Osteocyte (in vitro differentiated cells): Measurements from ENCODE around the gene ATP2C2. TPM values are rescaled to one million over a fixed set of nuclear protein-coding genes. Genes with fewer than 3 reads are reported as not detected.
A peak's percentile ranks its signal among the peaks of the same experiment; 100 is the strongest.

ENCODE experiments used
- DNase-seq: peaks from one replicate; pipeline ENCODE4 v3.0.0; 2021; ENCODE audit warnings: mixed read lengths; ENCODE audit not compliant: unreplicated experiment; ENCODE audit errors: extremely low spot score
- H3K27ac Mint-ChIP-seq: one replicate; pipeline ENCODE4 v1.8.0; 2021; ENCODE audit warnings: mild to moderate bottlenecking, mixed read lengths; ENCODE audit not compliant: unreplicated experiment
- H3K27me3 Mint-ChIP-seq: one replicate; pipeline ENCODE4 v1.8.0; 2021; ENCODE audit warnings: mixed read lengths; ENCODE audit not compliant: unreplicated experiment
- H3K36me3 Mint-ChIP-seq: one replicate; pipeline ENCODE4 v1.8.0; 2021; ENCODE audit warnings: mixed read lengths; ENCODE audit not compliant: unreplicated experiment
- H3K4me1 Mint-ChIP-seq: one replicate; pipeline ENCODE4 v1.8.0; 2021; ENCODE audit warnings: mixed read lengths; ENCODE audit not compliant: unreplicated experiment
- H3K4me3 Mint-ChIP-seq: one replicate; pipeline ENCODE4 v1.8.0; 2021; ENCODE audit warnings: mild to moderate bottlenecking, moderate library complexity, mixed read lengths; ENCODE audit not compliant: unreplicated experiment
- H3K9me3 Mint-ChIP-seq: one replicate; pipeline ENCODE4 v1.8.0; 2021; ENCODE audit warnings: mixed read lengths; ENCODE audit not compliant: unreplicated experiment
- CTCF ChIP-seq: fragments of 200-600 bp; sonication (generic); IDR thresholded peaks from 2 replicates; pipeline ENCODE4 v1.5.0; 2021; ENCODE audit warnings: antibody characterized with exemption, mild to moderate bottlenecking, moderate library complexity
- total RNA-seq: library from RNA; stranded (reverse); gene quantifications from 2 replicates; pipeline ENCODE4 v1.2.1, GENCODE V29; 2021

ATP2C2 gene
- total RNA-seq, 1 donor from 2014 or later, result not detected

- TF ChIP-seq CTCF, result no peak
- Mint-ChIP-seq H3K9me3 (no peaks in the 10 kb centered on the region), H3K4me1 (peaks cover 11% of the 10 kb centered on the region), H3K27me3 (no peaks in the 10 kb centered on the region), H3K4me3 (no peak overlapping the region), H3K27ac (no peak overlapping the region), H3K36me3 (peaks cover 25% of the 10 kb centered on the region)
- DNase-seq, result peak; percentile 62
Observed at GRCh38 chr16:84486551-84487235, 118.4 kb downstream of the ATP2C2 start.

- Mint-ChIP-seq H3K9me3 (no peaks in the 10 kb centered on the region), H3K36me3 (peaks cover 25% of the 10 kb centered on the region), H3K4me1 (peaks cover 5% of the 10 kb centered on the region), H3K27ac (no peak overlapping the region), H3K4me3 (no peak overlapping the region), H3K27me3 (no peaks in the 10 kb centered on the region)
- peak; percentile 38 for DNase-seq
- no peak for TF ChIP-seq CTCF
Observed at GRCh38 chr16:84487358-84487757, 119.0 kb downstream of the ATP2C2 start.

- DNase-seq, result peak; percentile 42
- Mint-ChIP-seq H3K27ac (no peak overlapping the region), H3K9me3 (no peaks in the 10 kb centered on the region), H3K4me1 (peaks cover 3% of the 10 kb centered on the region), H3K36me3 (peaks cover 33% of the 10 kb centered on the region), H3K27me3 (no peaks in the 10 kb centered on the region), H3K4me3 (no peak overlapping the region)
- TF ChIP-seq CTCF, result no peak
Observed at GRCh38 chr16:84489131-84489530, 120.8 kb downstream of the ATP2C2 start.

GRCh38 chr16:84495506-84495905 is 127.2 kb downstream of the ATP2C2 start:
- Mint-ChIP-seq H3K4me1 (no peaks in the 10 kb centered on the region), H3K4me3 (no peak overlapping the region), H3K27me3 (no peaks in the 10 kb centered on the region), H3K27ac (no peak overlapping the region), H3K36me3 (peaks cover 39% of the 10 kb centered on the region), H3K9me3 (no peaks in the 10 kb centered on the region)
- no peak for DNase-seq
- TF ChIP-seq CTCF, result no peak

- Mint-ChIP-seq H3K4me1 (peaks cover 8% of the 10 kb centered on the region), H3K4me3 (no peak overlapping the region), H3K27ac (no peak overlapping the region), H3K27me3 (no peaks in the 10 kb centered on the region), H3K36me3 (peaks cover 37% of the 10 kb centered on the region), H3K9me3 (no peaks in the 10 kb centered on the region)
- DNase-seq, result no peak
- no peak for TF ChIP-seq CTCF
Observed at GRCh38 chr16:84496991-84497390, 128.7 kb downstream of the ATP2C2 start.
